Mammary epithelial cell (primary cell): ENCODE data around the gene OSBPL2.

ENCODE experiments used
- EZH2 ChIP-seq: IDR thresholded peaks from 2 replicates; pipeline ENCODE4 v1.6.1; 2012; ENCODE audit warnings: low read length, inconsistent platforms, borderline replicate concordance
- TF ChIP-seq, protein P1 (sequence below), 2 donors: IDR thresholded peaks in 1 of 2; conservative IDR thresholded peaks in 1 of 2; 2 replicates each; pipeline ENCODE4 v1.5.1; 2011 to 2012; ENCODE audit warnings: inconsistent platforms in 2 of 2, low read length in 2 of 2, mild to moderate bottlenecking in 2 of 2, control low read depth in 1 of 2, low read depth in 1 of 2; ENCODE audit not compliant: insufficient read depth in 1 of 2; ENCODE audit errors: extremely low read depth in 1 of 2

DNA sequence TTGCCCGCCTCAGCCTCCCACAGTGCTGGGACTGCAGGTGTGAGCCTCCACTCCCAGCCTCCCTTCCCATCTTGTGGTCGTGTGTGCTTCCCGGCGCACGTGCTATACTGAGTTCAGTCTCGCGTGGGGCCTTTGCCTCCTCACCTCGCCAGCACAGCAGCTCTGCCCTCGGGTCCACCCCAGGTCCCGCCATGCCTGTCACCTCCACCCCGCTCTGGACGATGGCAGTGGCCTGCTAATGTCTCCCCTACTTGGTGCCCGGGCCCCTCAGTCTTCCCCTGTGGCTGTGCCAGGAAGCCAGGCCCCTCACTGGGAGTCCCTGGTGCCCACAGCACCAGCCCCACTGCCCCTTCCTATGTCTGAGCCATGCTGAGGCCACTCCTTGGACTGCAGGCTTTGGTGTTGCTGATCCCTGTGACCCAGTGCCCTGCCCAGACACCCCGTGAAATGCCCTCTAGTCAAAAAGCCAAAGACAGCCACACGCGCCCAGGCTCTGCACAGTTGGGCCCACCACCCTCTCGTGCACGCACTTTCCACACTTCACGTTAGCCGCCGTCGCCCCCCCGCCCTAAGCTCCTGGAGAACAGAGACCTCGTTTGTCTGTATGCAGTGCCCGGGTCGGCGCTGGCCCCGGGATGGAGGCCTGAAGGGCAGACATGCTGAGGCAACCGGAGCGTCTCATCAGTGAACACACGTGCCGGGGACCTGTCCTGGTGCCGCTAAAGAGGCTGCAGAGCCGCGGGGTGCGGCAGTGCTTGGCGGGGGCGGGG is 32.5 kb upstream of the OSBPL2 start:
- TF ChIP-seq, protein P1, sequence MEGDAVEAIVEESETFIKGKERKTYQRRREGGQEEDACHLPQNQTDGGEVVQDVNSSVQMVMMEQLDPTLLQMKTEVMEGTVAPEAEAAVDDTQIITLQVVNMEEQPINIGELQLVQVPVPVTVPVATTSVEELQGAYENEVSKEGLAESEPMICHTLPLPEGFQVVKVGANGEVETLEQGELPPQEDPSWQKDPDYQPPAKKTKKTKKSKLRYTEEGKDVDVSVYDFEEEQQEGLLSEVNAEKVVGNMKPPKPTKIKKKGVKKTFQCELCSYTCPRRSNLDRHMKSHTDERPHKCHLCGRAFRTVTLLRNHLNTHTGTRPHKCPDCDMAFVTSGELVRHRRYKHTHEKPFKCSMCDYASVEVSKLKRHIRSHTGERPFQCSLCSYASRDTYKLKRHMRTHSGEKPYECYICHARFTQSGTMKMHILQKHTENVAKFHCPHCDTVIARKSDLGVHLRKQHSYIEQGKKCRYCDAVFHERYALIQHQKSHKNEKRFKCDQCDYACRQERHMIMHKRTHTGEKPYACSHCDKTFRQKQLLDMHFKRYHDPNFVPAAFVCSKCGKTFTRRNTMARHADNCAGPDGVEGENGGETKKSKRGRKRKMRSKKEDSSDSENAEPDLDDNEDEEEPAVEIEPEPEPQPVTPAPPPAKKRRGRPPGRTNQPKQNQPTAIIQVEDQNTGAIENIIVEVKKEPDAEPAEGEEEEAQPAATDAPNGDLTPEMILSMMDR (conservative IDR thresholded peaks at IDR 0.05 in 1 of 2, IDR thresholded peaks at IDR 0.05 in 1 of 2; ENCODE audit: extremely low read depth in 1 of 2, insufficient read depth in 1 of 2, low read depth in 1 of 2, low read length in 2 of 2), result no peak
- no peak for TF ChIP-seq EZH2
